Measurements from ENCODE around the gene ATP10A. TPM values are rescaled to one million over a fixed set of nuclear protein-coding genes. Genes with fewer than 3 reads are reported as not detected.

The ATP10A gene
- total RNA-seq, 1 experiment from 2014 or later = not detected

DNA sequence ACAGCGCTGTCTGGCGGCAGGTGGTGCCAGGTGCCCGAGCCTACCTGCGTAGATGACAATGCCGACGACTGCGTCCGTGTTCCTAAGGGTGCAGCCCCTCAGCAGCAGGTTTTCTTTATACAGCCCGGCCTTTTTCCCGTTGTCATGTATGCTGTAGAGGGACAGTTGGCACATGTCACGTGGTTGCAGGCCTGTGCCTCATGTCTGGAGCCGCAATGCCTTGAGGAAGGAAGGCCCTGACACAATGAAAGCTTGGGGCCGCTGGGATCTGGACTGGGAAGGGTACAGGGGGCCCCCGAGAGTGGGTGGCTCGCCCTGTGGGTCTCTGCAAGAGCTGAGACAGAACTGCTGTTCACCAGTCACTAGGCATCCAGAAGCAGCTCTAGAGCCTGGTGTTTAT is 136.0 kb downstream of the ATP10A start:
- ChIA-PET POLR2A (no interaction called here), CTCF (no interaction called here)
- BruUV-seq (replicated peaks) = no TSS peak
- no peak for DNase-seq (ENCODE audit: unreplicated experiment)
- no peaks in the 10 kb centered on the region for H3K36me3 Mint-ChIP-seq (ENCODE audit: insufficient read depth, unreplicated experiment)
- intact Hi-C loops (cut with micrococcal nuclease) = no loop called here
- no peak overlapping the region for H3K4me3 Mint-ChIP-seq (ENCODE audit: unreplicated experiment)
- no peaks in the 10 kb centered on the region for H3K27me3 Mint-ChIP-seq (ENCODE audit: insufficient read depth, unreplicated experiment)
- H3K27ac Mint-ChIP-seq (ENCODE audit: low read depth, unreplicated experiment) = no peak overlapping the region
- H3K4me1 Mint-ChIP-seq (ENCODE audit: insufficient read depth, unreplicated experiment) = no peaks in the 10 kb centered on the region
- no peaks in the 10 kb centered on the region for H3K9me3 Mint-ChIP-seq (ENCODE audit: unreplicated experiment)
- TF ChIP-seq, protein P1, sequence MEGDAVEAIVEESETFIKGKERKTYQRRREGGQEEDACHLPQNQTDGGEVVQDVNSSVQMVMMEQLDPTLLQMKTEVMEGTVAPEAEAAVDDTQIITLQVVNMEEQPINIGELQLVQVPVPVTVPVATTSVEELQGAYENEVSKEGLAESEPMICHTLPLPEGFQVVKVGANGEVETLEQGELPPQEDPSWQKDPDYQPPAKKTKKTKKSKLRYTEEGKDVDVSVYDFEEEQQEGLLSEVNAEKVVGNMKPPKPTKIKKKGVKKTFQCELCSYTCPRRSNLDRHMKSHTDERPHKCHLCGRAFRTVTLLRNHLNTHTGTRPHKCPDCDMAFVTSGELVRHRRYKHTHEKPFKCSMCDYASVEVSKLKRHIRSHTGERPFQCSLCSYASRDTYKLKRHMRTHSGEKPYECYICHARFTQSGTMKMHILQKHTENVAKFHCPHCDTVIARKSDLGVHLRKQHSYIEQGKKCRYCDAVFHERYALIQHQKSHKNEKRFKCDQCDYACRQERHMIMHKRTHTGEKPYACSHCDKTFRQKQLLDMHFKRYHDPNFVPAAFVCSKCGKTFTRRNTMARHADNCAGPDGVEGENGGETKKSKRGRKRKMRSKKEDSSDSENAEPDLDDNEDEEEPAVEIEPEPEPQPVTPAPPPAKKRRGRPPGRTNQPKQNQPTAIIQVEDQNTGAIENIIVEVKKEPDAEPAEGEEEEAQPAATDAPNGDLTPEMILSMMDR (IDR thresholded peaks at IDR 0.05; ENCODE audit: unreplicated experiment) = no peak

- Mint-ChIP-seq H3K27me3 (ENCODE audit: insufficient read depth, unreplicated experiment) (no peaks in the 10 kb centered on the region), H3K4me1 (ENCODE audit: insufficient read depth, unreplicated experiment) (no peaks in the 10 kb centered on the region), H3K9me3 (ENCODE audit: unreplicated experiment) (no peaks in the 10 kb centered on the region), H3K27ac (ENCODE audit: low read depth, unreplicated experiment) (no peak overlapping the region), H3K36me3 (ENCODE audit: insufficient read depth, unreplicated experiment) (no peaks in the 10 kb centered on the region), H3K4me3 (ENCODE audit: unreplicated experiment) (no peak overlapping the region)
- CTCF ChIA-PET = no interaction called here
- no TSS peak for BruUV-seq (replicated peaks)
- TF ChIP-seq, protein P1 (IDR thresholded peaks at IDR 0.05; ENCODE audit: unreplicated experiment) = no peak
- POLR2A ChIA-PET = no interaction called here
- intact Hi-C loops (cut with micrococcal nuclease) = no loop called here
- no peak for DNase-seq (ENCODE audit: unreplicated experiment)
These were observed 137.4 kb downstream of the ATP10A start for GRCh38 chr15:25725758-25726157.

GRCh38 chr15:25724899-25725298 is 138.2 kb downstream of the ATP10A start:
- intact Hi-C loops (cut with micrococcal nuclease) = no loop called here
- BruUV-seq (replicated peaks) = no TSS peak
- TF ChIP-seq, protein P1 (IDR thresholded peaks at IDR 0.05; ENCODE audit: unreplicated experiment) = no peak
- Mint-ChIP-seq H3K36me3 (ENCODE audit: insufficient read depth, unreplicated experiment) (no peaks in the 10 kb centered on the region), H3K4me3 (ENCODE audit: unreplicated experiment) (no peak overlapping the region), H3K4me1 (ENCODE audit: insufficient read depth, unreplicated experiment) (no peaks in the 10 kb centered on the region), H3K27me3 (ENCODE audit: insufficient read depth, unreplicated experiment) (no peaks in the 10 kb centered on the region), H3K27ac (ENCODE audit: low read depth, unreplicated experiment) (no peak overlapping the region), H3K9me3 (ENCODE audit: unreplicated experiment) (no peaks in the 10 kb centered on the region)
- POLR2A ChIA-PET = no interaction called here
- DNase-seq (ENCODE audit: unreplicated experiment) = no peak
- CTCF ChIA-PET = no interaction called here

DNA sequence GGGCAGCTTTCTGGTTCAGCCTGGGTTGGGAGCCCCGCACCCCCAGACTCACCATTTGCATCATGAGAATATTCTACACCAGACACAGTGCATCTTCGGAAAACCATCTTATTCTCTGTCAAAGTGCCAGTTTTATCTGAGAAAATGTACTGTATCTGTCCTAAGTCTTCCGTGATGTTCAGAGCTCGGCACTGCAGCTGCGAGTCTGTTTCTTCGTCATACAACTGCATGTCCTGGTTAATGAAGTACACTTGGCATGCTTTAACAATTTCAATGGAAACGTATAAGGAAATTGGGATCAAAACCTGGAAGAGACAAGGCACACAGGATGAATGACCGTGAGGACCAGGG is 141.5 kb downstream of the ATP10A start:
- no peaks in the 10 kb centered on the region for H3K4me1 Mint-ChIP-seq (ENCODE audit: insufficient read depth, unreplicated experiment)
- no peaks in the 10 kb centered on the region for H3K27me3 Mint-ChIP-seq (ENCODE audit: insufficient read depth, unreplicated experiment)
- intact Hi-C loops (cut with micrococcal nuclease) = no loop called here
- DNase-seq (ENCODE audit: unreplicated experiment) = no peak
- TF ChIP-seq, protein P1 (IDR thresholded peaks at IDR 0.05; ENCODE audit: unreplicated experiment) = no peak
- H3K36me3 Mint-ChIP-seq (ENCODE audit: insufficient read depth, unreplicated experiment) = no peaks in the 10 kb centered on the region
- H3K27ac Mint-ChIP-seq (ENCODE audit: low read depth, unreplicated experiment) = no peak overlapping the region
- ChIA-PET POLR2A (no interaction called here), CTCF (no interaction called here)
- BruUV-seq (replicated peaks) = no TSS peak
- no peak overlapping the region for H3K4me3 Mint-ChIP-seq (ENCODE audit: unreplicated experiment)
- H3K9me3 Mint-ChIP-seq (ENCODE audit: unreplicated experiment) = no peaks in the 10 kb centered on the region
